Measurements from ENCODE around the gene KIF26A.

Gene KIF26A

GRCh38 chr14:104132981-104133380 lies 5.4 kb upstream of the KIF26A start:
- no peak for DNase-seq

GRCh38 chr14:104133496-104133895 lies 4.9 kb upstream of the KIF26A start:
- DNase-seq, result no peak

GRCh38 chr14:104134061-104134965 lies 4.1 kb upstream of the KIF26A start:
- no peak for DNase-seq

- DNase-seq, result no peak
Observed at GRCh38 chr14:104135121-104135903, 3.1 kb upstream of the KIF26A start.

- DNase-seq, result no peak
Observed at GRCh38 chr14:104135904-104136471, 2.4 kb upstream of the KIF26A start.

GRCh38 chr14:104136472-104137296 lies 1.7 kb upstream of the KIF26A start:
- DNase-seq, result no peak

- peak; percentile 40 for DNase-seq
Observed at GRCh38 chr14:104137297-104138097, 890 bp upstream of the KIF26A start.

GRCh38 chr14:104138718-104139459 lies 502 bp downstream of the KIF26A start:
- DNase-seq, result no peak

GRCh38 chr14:104139460-104140212 lies 1.2 kb downstream of the KIF26A start:
- no peak for DNase-seq

- DNase-seq, result no peak
Observed at GRCh38 chr14:104140213-104140462, 1.8 kb downstream of the KIF26A start.

GRCh38 chr14:104140463-104141331 lies 2.3 kb downstream of the KIF26A start:
- no peak for DNase-seq

- no peak for DNase-seq
Observed at GRCh38 chr14:104141621-104142091, 3.3 kb downstream of the KIF26A start.

- DNase-seq, result no peak
Observed at GRCh38 chr14:104142136-104142945, 4.0 kb downstream of the KIF26A start.

- DNase-seq, result no peak
Observed at GRCh38 chr14:104142946-104143470, 4.6 kb downstream of the KIF26A start.

GRCh38 chr14:104143521-104144452 lies 5.4 kb downstream of the KIF26A start:
- DNase-seq, result no peak

- DNase-seq, result no peak
Observed at GRCh38 chr14:104144453-104144790, 6.0 kb downstream of the KIF26A start.

All from CD4-positive, alpha-beta T cell treated with Interleukin-17A for 1 hour (primary cell).